DMS 273 (cell line): ENCODE measurements around the gene TBP.
"Not testable (repeated sequence)": the region's sequence is repeated elsewhere in the genome, so short reads cannot be mapped to it uniquely, and the experiment has no call there.

ENCODE experiments used
- DNase-seq: peaks from one replicate; lab custom pipeline; 2025; ENCODE audit not compliant: unreplicated experiment; lab: John Stamatoyannopoulos, UW

Gene TBP

GRCh38 chr6:170597278-170597677 is 43.1 kb downstream of the TBP start:
- no peak for DNase-seq

- no peak for DNase-seq
Measured at GRCh38 chr6:170605574-170606259, 51.5 kb downstream of the TBP start.

GRCh38 chr6:170609225-170609624 is 55.1 kb downstream of the TBP start:
- peak; percentile 25 for DNase-seq

- not testable (repeated sequence) for DNase-seq
Measured at GRCh38 chr6:170612256-170612804, 58.2 kb downstream of the TBP start.

GRCh38 chr6:170616020-170616554 is 61.9 kb downstream of the TBP start:
- DNase-seq: not testable (repeated sequence)
